GM21423 (cell line): ENCODE results near the gene SPANXN3.
"Not testable (repeated sequence)": the region's sequence is repeated elsewhere in the genome, so short reads cannot be mapped to it uniquely, and the experiment has no call there.

Experiments used
- ATAC-seq: cut with Tn5 transposase; IDR thresholded peaks from one replicate; pipeline ENCODE4 v1.9.1; 2021; ENCODE audit warnings: mild to moderate bottlenecking, moderate library complexity; ENCODE audit not compliant: unreplicated experiment

The SPANXN3 gene

GRCh38 chrX:143517375-143517774 lies at the start of gene SPANXN3:
SPANXN3 (minus strand) TSS chrX:143517475; CDS start chrX:143517391, 84 bp downstream.
- ATAC-seq: not testable (repeated sequence)

DNA sequence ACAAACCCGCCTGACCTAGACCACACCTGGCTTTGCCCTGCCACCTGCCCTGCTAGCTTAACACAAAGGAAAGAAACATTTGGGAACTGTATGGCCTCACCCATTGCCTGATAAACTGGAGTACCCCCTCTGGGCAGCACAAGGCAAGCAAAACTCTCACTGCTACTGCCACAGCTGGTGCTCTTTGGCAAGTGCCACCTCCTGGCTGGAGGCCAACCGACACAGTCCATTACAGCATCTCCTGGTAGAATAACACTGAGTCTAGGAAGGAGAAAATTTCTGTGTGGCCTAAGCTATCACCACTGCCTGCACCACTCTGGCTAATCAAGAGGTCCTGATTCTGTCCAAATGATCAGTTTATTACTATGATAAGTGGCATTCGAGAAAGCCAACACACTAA lies 18.9 kb upstream of the SPANXN3 start:
- no peak for ATAC-seq

DNA sequence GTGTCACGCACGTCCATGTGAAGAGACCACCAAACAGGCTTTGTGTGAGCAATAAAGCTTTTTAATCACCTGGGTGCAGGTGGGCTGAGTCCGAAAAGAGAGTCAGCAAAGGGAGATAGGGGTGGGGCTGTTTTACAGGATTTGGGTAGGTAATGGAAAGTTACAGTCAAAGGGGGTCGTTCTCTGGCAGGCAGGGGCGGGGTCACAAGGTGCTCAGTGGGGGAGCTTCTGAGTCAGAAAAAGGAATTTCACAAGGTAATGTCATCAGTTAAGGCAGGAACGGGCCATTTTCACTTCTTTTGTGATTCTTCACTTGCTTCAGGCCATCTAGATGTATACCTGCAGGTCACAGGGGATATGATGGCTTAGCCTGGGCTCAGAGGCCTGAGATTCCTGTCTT lies 15.1 kb downstream of the SPANXN3 start:
- ATAC-seq: not testable (repeated sequence)

- no peak for ATAC-seq
These were observed 16.5 kb downstream of the SPANXN3 start for GRCh38 chrX:143500751-143501150.

DNA sequence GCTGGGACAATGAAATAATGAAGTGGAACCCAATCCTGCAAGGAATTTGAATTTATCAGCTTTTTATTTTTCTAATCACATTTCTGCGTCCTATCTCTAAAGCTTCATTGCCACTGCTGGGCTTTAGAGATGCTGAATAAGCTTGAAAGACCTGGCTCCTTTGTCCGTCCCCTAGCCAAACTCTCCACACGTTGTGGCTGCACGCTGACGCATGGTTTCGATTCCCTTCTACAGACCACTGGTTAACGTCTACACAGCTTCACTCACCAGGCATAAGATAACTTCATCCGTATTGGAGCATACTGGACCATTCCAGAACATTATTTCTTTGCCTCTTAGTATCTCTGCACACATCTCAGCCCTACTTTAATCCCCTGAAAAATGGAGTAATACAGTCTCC lies 31.2 kb downstream of the SPANXN3 start:
- no peak for ATAC-seq

- ATAC-seq: no peak
These were observed 40.5 kb downstream of the SPANXN3 start for GRCh38 chrX:143476751-143477150.

DNA sequence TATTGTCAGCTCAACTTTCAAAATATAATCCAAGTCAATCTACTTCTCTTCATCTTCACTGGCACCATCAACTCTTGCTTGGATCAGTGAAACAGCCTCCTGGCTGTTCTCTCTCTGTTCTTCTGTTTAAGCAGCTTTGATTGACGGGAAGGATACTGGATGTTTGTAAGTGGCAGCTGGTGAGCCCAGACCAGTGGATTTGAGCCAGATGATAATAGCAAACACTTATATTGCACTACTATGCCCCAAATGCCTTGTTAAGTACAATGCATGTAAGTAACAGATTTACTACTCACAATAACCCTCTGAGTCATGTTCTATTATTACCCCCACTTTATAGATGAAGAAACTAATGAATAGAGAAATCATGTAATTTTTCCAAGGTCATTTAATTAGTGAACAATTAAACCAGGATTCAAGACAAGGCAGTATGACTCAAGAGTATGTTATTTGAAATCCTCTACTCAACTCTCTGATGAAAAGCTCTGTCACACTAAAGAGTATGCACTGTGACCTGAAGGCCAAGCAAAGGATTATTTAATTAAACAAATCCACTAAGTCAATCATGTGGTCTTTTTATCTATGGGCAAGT lies 44.8 kb downstream of the SPANXN3 start:
- no peak for ATAC-seq

- no peak for ATAC-seq
These were observed 51.1 kb downstream of the SPANXN3 start for GRCh38 chrX:143466130-143466529.

DNA sequence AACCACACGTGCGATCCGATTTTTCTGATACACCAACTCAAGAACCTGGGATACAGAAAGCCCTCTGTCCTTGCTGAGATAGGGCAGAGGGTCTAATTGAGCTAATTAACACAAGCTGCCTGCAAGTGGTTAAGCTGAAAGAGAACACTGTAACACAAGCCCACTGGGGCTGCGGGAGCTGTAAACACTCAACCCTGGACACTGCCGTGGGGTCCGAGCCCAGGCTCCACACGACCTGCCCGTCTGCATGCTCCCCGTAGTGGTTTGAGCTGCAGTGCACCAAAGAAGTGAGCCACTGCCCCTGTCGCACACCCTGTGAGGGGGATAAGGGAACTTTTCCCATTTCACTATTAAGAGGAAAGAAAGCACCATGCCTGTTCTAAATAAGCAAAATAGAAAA lies 54.6 kb downstream of the SPANXN3 start:
- ATAC-seq: no peak

- no peak for ATAC-seq
These were observed 55.7 kb downstream of the SPANXN3 start for GRCh38 chrX:143461606-143462005.
